Ishikawa (cell line): ENCODE measurements around the gene E4F1.

Source experiments
- CEBPB ChIP-seq: IDR thresholded peaks from 2 replicates; pipeline ENCODE4 v1.6.1; 2012
- CREB1 ChIP-seq: IDR thresholded peaks from 2 replicates; pipeline ENCODE4 v1.6.1; 2012; ENCODE audit warnings: low read depth
- EP300 ChIP-seq: IDR thresholded peaks from 2 replicates; pipeline ENCODE4 v1.6.1; 2012; ENCODE audit warnings: borderline replicate concordance
- NFIC ChIP-seq: IDR thresholded peaks from 2 replicates; pipeline ENCODE4 v1.6.1; 2012
- RAD21 ChIP-seq: IDR thresholded peaks from 2 replicates; pipeline ENCODE4 v1.6.1; 2012; ENCODE audit warnings: low read depth
- TAF1 ChIP-seq: IDR thresholded peaks from 2 replicates; pipeline ENCODE4 v1.6.1; 2012; ENCODE audit warnings: low read depth, mild to moderate bottlenecking
- TCF12 ChIP-seq: IDR thresholded peaks from 2 replicates; pipeline ENCODE4 v1.6.1; 2012; ENCODE audit warnings: low read depth
- TEAD4 ChIP-seq: IDR thresholded peaks from 2 replicates; pipeline ENCODE4 v1.6.1; 2012
- YY1 ChIP-seq: IDR thresholded peaks from 2 replicates; pipeline ENCODE4 v1.6.1; 2012; ENCODE audit warnings: low read depth
- ZBTB7A ChIP-seq: IDR thresholded peaks from 2 replicates; pipeline ENCODE4 v1.6.1; 2012; ENCODE audit warnings: low read depth
- TF ChIP-seq, protein P1 (sequence below): IDR thresholded peaks from 2 replicates; pipeline ENCODE4 v1.6.1; 2012; ENCODE audit warnings: low read depth, mild to moderate bottlenecking
- TF ChIP-seq, protein P2 (sequence below): IDR thresholded peaks from 2 replicates; pipeline ENCODE4 v1.6.1; 2012

DNA sequence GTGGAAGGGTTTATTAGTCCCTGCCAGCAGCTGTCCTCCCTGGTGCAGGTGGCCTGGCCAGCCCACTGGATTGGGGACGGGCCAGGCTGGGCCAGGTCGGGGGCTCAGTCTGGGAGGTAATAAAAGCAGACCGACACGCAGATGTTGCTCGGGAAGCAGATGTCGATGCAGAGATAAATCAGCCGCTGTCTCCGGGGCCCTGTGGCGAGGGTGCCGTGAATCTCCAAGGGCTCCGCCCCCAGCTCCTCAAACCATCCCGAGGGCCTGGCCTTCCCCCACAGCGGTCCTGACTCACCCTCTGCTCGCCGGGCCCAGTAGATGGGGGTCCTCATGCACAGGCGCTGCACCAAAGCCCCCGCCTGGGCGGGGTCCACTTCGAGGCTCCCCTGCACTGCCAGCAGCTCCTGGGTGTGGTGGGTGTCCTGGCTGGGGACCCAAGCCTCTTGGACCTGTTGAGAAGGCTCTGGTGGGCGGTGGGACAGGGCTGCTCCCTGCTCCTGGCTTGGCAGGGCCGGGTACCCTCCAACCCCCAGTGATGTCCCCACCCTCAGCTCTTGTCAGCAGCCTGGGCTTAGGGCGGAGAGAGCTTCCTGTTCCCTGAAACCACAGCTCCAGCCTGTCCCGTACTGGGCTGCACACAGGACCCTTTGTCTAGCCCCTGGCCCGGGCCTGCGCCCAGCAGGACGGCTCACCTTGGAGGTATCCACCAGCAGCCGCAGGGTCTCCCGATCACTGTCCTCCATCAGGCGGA, 14.0 kb upstream of the E4F1 start:
- TF ChIP-seq ZBTB7A (no peak), TCF12 (no peak), YY1 (no peak), TEAD4 (no peak), EP300 (no peak), CEBPB (no peak), NFIC (no peak), RAD21 (no peak), TAF1 (no peak), CREB1 (no peak)
- TF ChIP-seq, protein P1, sequence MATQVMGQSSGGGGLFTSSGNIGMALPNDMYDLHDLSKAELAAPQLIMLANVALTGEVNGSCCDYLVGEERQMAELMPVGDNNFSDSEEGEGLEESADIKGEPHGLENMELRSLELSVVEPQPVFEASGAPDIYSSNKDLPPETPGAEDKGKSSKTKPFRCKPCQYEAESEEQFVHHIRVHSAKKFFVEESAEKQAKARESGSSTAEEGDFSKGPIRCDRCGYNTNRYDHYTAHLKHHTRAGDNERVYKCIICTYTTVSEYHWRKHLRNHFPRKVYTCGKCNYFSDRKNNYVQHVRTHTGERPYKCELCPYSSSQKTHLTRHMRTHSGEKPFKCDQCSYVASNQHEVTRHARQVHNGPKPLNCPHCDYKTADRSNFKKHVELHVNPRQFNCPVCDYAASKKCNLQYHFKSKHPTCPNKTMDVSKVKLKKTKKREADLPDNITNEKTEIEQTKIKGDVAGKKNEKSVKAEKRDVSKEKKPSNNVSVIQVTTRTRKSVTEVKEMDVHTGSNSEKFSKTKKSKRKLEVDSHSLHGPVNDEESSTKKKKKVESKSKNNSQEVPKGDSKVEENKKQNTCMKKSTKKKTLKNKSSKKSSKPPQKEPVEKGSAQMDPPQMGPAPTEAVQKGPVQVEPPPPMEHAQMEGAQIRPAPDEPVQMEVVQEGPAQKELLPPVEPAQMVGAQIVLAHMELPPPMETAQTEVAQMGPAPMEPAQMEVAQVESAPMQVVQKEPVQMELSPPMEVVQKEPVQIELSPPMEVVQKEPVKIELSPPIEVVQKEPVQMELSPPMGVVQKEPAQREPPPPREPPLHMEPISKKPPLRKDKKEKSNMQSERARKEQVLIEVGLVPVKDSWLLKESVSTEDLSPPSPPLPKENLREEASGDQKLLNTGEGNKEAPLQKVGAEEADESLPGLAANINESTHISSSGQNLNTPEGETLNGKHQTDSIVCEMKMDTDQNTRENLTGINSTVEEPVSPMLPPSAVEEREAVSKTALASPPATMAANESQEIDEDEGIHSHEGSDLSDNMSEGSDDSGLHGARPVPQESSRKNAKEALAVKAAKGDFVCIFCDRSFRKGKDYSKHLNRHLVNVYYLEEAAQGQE, result no peak
- TF ChIP-seq, protein P2, sequence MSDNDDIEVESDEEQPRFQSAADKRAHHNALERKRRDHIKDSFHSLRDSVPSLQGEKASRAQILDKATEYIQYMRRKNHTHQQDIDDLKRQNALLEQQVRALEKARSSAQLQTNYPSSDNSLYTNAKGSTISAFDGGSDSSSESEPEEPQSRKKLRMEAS, result no peak
